Tibial nerve (tissue), 4 donors: ENCODE data around the gene RNFT2. TPM values are rescaled to one million over a fixed set of nuclear protein-coding genes. Genes with fewer than 3 reads are reported as not detected.

Experiments used
- DNase-seq, 2 donors: peaks; one replicate each; pipeline ENCODE4 v3.0.0-alpha.2; 2019; ENCODE audit warnings: low spot score in 2 of 2
- H3K27ac ChIP-seq, 4 donors: fragments of 200-600 bp; sonication (generic) in 3 of 4; one replicate each; pipeline ENCODE4 v1.5.1; 2017 to 2019; ENCODE audit warnings: mild to moderate bottlenecking in 1 of 4
- H3K27me3 ChIP-seq, 2 donors: fragments of 200-600 bp; sonication (generic) in 1 of 2; one replicate each; pipeline versions ENCODE4 v1.5.1 to v1.6.0; 2017 to 2019
- H3K36me3 ChIP-seq, 3 donors: fragments of 200-600 bp; sonication (generic); one replicate each; pipeline ENCODE4 v1.5.1; 2018 to 2019
- H3K4me1 ChIP-seq, 4 donors: fragments of 200-600 bp; sonication (generic) in 3 of 4; one replicate each; pipeline ENCODE4 v1.5.1; 2017 to 2019
- H3K4me3 ChIP-seq, 4 donors: fragments of 200-600 bp; sonication (generic) in 3 of 4; one replicate each; pipeline ENCODE4 v1.5.1; 2017 to 2019; ENCODE audit warnings: mild to moderate bottlenecking in 1 of 4, moderate library complexity in 1 of 4
- H3K9me3 ChIP-seq, 4 donors: fragments of 200-600 bp; sonication (generic) in 3 of 4; one replicate each; pipeline ENCODE4 v1.5.1; 2017 to 2019
- EP300 ChIP-seq, 2 donors: sonication (generic); formaldehyde crosslinking; IDR thresholded peaks; one replicate each; pipeline ENCODE4 v1.6.1; 2017; ENCODE audit warnings: antibody characterized with exemption in 2 of 2, mild to moderate bottlenecking in 1 of 2
- POLR2A ChIP-seq, 2 donors: fragments of 450-650 bp; IDR thresholded peaks; one replicate each; pipeline ENCODE4 v1.6.1; 2017; ENCODE audit warnings: antibody characterized with exemption in 2 of 2, mild to moderate bottlenecking in 2 of 2, moderate library complexity in 2 of 2
- WGBS, 2 donors: methylation state at CpG; one replicate each; pipeline ENCODE4 v1.1.5; 2018; 5-methylcytosine and 5-hydroxymethylcytosine counted together
- small RNA-seq: library from RNA; depleted of rRNA; stranded (forward); fragments of <200 nt; gene quantifications from one replicate; pipeline ENCODE3, GENCODE V24; 2016
- total RNA-seq, 4 donors: library from RNA; depleted of rRNA; stranded (reverse); fragments of >200 nt; gene quantifications; one replicate each; pipeline ENCODE4 v1.1.0, GENCODE V29; 2016
- TF ChIP-seq, protein P1 (sequence below), 5 experiments: fragments of 200-600 bp in 3 of 5; fragments of 450-650 bp in 2 of 5; sonication (generic) in 3 of 5; IDR thresholded peaks; one replicate each; pipeline ENCODE4 v1.5.1; 2016 to 2019; ENCODE audit warnings: antibody characterized with exemption in 5 of 5, mild to moderate bottlenecking in 3 of 5, moderate library complexity in 2 of 5

The RNFT2 gene
- total RNA-seq, 4 donors from 2014 or later, result 0.59 to 5.9 (median 2.5) TPM

DNA sequence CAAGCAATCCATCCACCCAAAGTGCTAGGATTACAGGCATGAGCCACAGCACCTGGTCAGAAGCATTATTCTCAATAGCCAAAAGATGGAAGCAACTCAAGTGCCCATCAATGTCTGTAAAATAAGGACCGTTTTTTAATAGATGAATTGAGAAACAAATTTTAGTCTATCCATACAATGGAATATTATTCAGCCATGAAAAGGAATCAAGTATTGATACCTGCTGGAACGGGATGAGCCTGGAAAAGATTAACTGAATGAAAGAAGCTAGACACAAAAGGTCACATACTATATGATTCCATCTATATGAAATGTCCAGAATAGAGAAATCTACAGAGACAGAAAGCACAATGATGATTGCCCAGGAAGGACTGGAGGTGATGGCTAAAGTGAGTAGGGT, 163.5 kb downstream of the RNFT2 start:
- Histone ChIP-seq H3K36me3 (no peaks in the 10 kb centered on the region), H3K4me1 (no peaks in the 10 kb centered on the region), H3K27me3 (peaks cover 0 to 35% of the 10 kb centered on the region in 2 donors), H3K27ac (no peak overlapping the region), H3K4me3 (no peak overlapping the region), H3K9me3 (no peaks in the 10 kb centered on the region)
- DNase-seq, result no peak
- TF ChIP-seq POLR2A (IDR thresholded peaks at IDR 0.05), result no peak
- TF ChIP-seq, protein P1, sequence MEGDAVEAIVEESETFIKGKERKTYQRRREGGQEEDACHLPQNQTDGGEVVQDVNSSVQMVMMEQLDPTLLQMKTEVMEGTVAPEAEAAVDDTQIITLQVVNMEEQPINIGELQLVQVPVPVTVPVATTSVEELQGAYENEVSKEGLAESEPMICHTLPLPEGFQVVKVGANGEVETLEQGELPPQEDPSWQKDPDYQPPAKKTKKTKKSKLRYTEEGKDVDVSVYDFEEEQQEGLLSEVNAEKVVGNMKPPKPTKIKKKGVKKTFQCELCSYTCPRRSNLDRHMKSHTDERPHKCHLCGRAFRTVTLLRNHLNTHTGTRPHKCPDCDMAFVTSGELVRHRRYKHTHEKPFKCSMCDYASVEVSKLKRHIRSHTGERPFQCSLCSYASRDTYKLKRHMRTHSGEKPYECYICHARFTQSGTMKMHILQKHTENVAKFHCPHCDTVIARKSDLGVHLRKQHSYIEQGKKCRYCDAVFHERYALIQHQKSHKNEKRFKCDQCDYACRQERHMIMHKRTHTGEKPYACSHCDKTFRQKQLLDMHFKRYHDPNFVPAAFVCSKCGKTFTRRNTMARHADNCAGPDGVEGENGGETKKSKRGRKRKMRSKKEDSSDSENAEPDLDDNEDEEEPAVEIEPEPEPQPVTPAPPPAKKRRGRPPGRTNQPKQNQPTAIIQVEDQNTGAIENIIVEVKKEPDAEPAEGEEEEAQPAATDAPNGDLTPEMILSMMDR (IDR thresholded peaks at IDR 0.05), result no peak
- TF ChIP-seq EP300 (IDR thresholded peaks at IDR 0.05), result no peak
- WGBS, 2 donors, result 88 to 89% methylated on average over 2 of the region's 2 CpGs

Small RNA genes lying within 50 kb of the gene (small RNA-seq; reads per million reads assigned to genes)
- gene RNU6-558P, result not detected

Other genes starting within 250 kb of the RNFT2 start
- gene MAP1LC3B2, start 178.9 kb upstream of the RNFT2 start, total RNA-seq, result 1 to 10 TPM in 1 of 4 donors, under 1 TPM in 1, not detected in 2; 0.98 to 1.7 TPM
- gene SPRING1, start 246 bp upstream of the RNFT2 start, total RNA-seq, result 10 to 100 TPM; 13.9 to 18.6 (median 14.9) TPM
- gene HRK, start 143.1 kb downstream of the RNFT2 start, total RNA-seq, result under 1 TPM in 2 of 4 donors, not detected in 2; under 0.01 to 0.21 TPM
- 10 to 100 TPM; 26.7 to 38.4 (median 29.0) TPM for gene FBXW8, start 172.6 kb downstream of the RNFT2 start, total RNA-seq